Left colon (tissue), 2 donors: ENCODE results near the gene SHISA7. TPM values are rescaled to one million over a fixed set of nuclear protein-coding genes. Genes with fewer than 3 reads are reported as not detected.
"Not testable (repeated sequence)": the region's sequence is repeated elsewhere in the genome, so short reads cannot be mapped to it uniquely, and the experiment has no call there.

Experiments
- ATAC-seq: fragments of 200-7000 bp; cut with Tn5 transposase; one replicate; pipeline ENCODE4 v1.9.1; 2020; ENCODE audit warnings: mild to moderate bottlenecking, moderate library complexity
- DNase-seq, 2 donors: peaks; one replicate each; pipeline ENCODE4 v3.0.0-alpha.2; 2020
- intact Hi-C, 2 donors: fragments of 100-400 bp; cut with DNase I in 1 of 2; cut with micrococcal nuclease in 1 of 2; formaldehyde crosslinking; loops; one replicate each; pipeline versions ENCODE4 v1.11.2 to v1.14.0; 2022; cut with DNase I, micrococcal nuclease
- total RNA-seq, 2 donors: library from RNA; stranded (reverse); fragmentation: NEBNext Ultra II Directional; extraction: Animal tissue kit (Norgen Biotek cat#: 25700); gene quantifications; one replicate each; pipeline ENCODE4 v1.2.1, GENCODE V29; 2021
- donor health status: DM: no; HTN: no; CAD: no.
- donor health status: DM: yes; HTN: yes; CAD: no.

Gene SHISA7
- total RNA-seq, 2 donors from 2014 or later = not detected

GRCh38 chr19:55432241-55432959, 10.7 kb downstream of the SHISA7 start:
- no peak for DNase-seq
- intact Hi-C loops = no loop called here
- no peak for ATAC-seq

GRCh38 chr19:55431183-55431582, 11.9 kb downstream of the SHISA7 start:
- DNase-seq = no peak
- no peak for ATAC-seq
- intact Hi-C loops = no loop called here

- ATAC-seq = no peak
- no peak for DNase-seq
- intact Hi-C loops = no loop called here
Measured at GRCh38 chr19:55426042-55426441, 17.1 kb downstream of the SHISA7 start.

DNA sequence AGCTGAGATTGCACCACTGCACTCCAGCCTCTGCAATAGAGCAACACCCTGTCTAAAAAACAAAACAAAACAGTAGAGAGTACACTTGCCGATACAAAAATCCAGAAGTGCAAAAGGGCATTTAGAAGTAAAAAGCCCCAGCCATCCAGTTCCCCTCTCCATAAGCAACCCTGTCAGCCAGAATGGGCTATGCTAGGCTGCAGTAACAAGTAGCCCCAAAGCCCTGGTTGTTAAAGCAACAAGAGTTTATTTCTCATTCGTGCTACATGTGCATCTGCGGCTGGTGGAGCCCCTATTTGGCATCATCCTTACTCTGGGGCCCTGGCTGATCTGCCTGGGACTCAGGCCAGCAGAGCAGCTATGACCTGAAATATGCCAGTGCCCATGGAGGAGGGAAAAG, 18.6 kb downstream of the SHISA7 start:
- intact Hi-C loops = no loop called here
- ATAC-seq = no peak

GRCh38 chr19:55423225-55424005, 19.7 kb downstream of the SHISA7 start:
- no peak for ATAC-seq
- DNase-seq = no peak
- intact Hi-C loops = no loop called here

More for the DNA sequence above, 18.6 kb downstream of the SHISA7 start:
- DNase-seq = no peak

DNA sequence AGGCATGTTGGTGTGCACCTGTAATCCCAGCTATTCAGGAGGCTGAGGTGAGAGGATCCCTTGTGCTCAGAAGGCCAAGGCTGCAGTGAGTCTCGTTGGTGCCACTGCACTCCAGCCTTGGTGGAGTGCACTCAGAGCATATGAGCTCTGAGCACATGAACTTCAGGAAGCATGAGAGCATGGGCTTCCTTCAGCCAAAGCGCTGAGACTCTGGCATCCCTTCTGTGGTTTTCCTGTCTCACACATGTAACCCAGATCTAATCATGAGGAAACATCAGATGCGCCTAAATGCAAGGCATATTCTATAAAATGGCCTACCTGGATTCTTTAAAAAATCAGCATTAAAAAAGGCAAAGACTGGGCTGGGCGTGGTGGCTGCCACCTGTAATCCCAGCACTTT, 21.8 kb downstream of the SHISA7 start:
- DNase-seq, intact Hi-C loops, ATAC-seq: not testable (repeated sequence)

DNA sequence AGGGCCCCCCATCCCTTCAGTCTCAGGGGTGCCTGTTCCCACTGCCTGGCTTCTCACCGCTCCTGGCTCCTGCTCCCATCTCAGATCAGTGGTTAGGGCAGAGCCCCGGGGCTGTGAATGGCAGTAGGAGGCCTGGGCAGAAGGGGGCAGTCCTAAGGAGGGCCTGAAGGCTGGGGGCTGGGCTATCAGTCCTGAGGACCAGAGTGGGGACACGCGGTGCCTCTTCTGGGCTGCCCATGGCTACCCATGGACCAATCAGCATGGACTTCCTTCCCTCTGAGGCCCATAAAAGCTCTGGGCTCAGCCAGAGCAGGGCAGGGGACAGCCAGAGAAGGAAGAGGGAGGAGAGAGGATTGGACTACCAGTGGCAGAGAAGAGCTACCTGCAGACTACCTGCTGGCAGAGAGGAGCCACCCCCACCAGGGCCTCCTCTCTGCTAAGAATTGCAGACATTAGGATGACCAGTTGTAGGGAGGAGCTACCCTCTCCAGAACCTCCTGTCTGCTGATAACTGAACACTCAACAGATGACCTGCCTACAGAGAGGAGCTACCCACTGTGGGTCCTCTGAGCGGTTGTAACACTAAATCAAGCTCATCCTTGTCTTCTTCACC, 23.4 kb downstream of the SHISA7 start:
- ATAC-seq (no peak), DNase-seq (no peak)
- intact Hi-C loops = loop anchor here in 1 of 2 donors (5.0 kb wide), 1 partner anchor 277 kb away; no protein-coding TSS in a partner anchor

GRCh38 chr19:55419103-55419502, 24.0 kb downstream of the SHISA7 start:
- DNase-seq (no peak), ATAC-seq (no peak)
- intact Hi-C loops = loop anchor here in 1 of 2 donors (5.0 kb wide), 1 partner anchor 277 kb away; no protein-coding TSS in a partner anchor

- intact Hi-C loops = loop anchor here in 1 of 2 donors (5.0 kb wide), 1 partner anchor 276 kb away; no protein-coding TSS in a partner anchor
- peak; percentile 95 for ATAC-seq
- DNase-seq = peak in 1 of 2 donors; percentile 62
Measured at GRCh38 chr19:55418185-55418584, 24.9 kb downstream of the SHISA7 start.

GRCh38 chr19:55410168-55410567, 32.9 kb downstream of the SHISA7 start:
- intact Hi-C loops = no loop called here
- DNase-seq (no peak), ATAC-seq (no peak)

DNA sequence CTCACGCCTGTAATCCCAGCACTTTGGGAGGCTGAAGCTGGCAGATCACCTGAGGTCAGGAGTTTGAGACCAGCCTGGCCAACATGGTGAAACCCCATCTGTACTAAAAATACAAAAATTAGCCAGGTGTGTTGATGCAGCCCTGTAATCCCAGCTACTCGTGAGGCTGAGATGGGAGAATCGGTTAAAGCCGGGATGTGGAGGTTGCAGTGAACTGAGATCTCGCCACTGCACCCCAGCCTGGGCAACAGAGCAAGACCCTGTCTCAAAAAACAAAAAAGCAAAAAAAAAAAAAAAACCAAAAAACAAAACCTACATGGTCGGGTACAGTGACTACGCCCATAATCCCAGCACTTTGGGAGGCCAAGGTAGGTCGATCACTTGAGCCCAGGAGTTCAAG, 33.9 kb downstream of the SHISA7 start:
- DNase-seq, ATAC-seq, intact Hi-C loops: not testable (repeated sequence)

- intact Hi-C loops = no loop called here
- ATAC-seq = no peak
Measured at GRCh38 chr19:55408533-55408872, 34.6 kb downstream of the SHISA7 start.

GRCh38 chr19:55407800-55408532, 35.1 kb downstream of the SHISA7 start:
- intact Hi-C loops = no loop called here
- DNase-seq (peak; percentile 98 to 99), ATAC-seq (peak; percentile 96)

More at GRCh38 chr19:55408533-55408872, 34.6 kb downstream of the SHISA7 start:
- no peak for DNase-seq

GRCh38 chr19:55407550-55407799, 35.6 kb downstream of the SHISA7 start, which contains the start of gene UBE2S:
TSS of gene UBE2S (minus strand) at chr19:55407788. CDS start at chr19:55407589, 199 bp downstream.
- ATAC-seq, intact Hi-C loops, DNase-seq: not testable (repeated sequence)

- ATAC-seq (peak; percentile 38), DNase-seq (peak; percentile 38 to 56)
- intact Hi-C loops = no loop called here
Measured at GRCh38 chr19:55406826-55407549, 36.1 kb downstream of the SHISA7 start.

DNA sequence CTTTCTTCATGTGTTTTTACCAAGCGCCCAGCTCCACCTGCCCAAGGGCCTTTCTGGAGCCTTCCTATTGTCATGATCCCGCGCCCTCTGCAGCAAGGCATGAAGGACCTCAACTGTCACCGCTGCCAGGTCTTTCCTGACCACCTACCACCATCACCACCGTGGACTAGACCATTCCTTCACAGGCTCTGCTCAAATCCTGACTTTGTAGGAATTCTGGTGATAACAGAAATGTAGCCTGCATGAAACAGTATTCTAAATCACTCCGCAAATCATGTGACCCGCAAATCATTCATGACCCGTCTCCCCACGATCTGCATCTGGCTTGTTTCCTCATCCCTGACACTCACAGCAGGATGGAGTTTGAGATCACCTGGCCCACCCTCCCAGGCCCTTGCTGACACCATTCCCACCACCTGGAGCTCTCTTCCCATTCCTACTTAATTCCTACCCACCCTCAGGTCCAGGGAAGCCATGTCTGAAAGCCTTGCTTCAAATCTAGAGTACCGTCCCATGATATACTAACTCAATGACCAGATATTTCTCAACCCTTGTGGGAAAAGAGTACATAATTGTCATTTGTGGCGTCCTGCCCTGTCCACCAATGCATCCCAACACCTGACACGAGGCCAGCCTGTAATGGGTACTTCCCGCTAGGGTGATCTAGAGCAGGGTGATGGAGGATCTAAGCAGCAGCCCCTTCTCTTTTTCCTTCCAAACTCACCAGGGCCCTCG, 36.8 kb downstream of the SHISA7 start:
- DNase-seq = no peak
- intact Hi-C loops = no loop called here
- ATAC-seq = no peak

DNA sequence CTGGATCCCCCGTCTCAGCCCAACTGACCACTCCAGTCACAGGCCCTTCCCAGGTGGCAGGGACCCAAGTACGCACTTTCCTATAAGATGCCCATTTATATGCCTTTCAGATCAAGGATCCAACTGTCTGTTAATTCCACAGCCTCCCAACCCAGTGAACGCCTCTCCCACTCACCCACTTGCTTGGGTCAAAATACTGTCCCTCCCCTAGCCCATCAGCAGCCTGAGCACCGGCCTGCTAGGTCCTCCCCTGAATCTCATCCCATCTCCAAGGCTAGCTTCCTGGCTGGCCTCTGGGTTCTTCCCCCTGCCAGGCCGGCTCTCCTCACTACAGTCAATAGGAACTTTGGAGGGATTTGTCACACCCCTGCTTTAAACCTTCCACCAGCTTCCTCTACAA, 37.5 kb downstream of the SHISA7 start:
- no peak for DNase-seq
- no peak for ATAC-seq
- intact Hi-C loops = no loop called here

GRCh38 chr19:55402509-55402908, 40.6 kb downstream of the SHISA7 start:
- no peak for DNase-seq
- intact Hi-C loops = no loop called here
- no peak for ATAC-seq
